PC-9 (cell line): ENCODE data around the gene LONP1. TPM values are rescaled to one million over a fixed set of nuclear protein-coding genes. Genes with fewer than 3 reads are reported as not detected.

Experiments used
- BruUV-seq: library from RNA; stranded (reverse); fragments of 400-500 nt; replicated peaks from 2 replicates; lab custom pipeline; 2021; lab: Mats Ljungman, UMichigan
- CTCF ChIA-PET: fragments of 300-600 bp; sonication (Branson Sonifier 250); formaldehyde crosslinking; loops from one replicate; lab custom pipeline; 2022; ENCODE audit warnings: antibody characterized with exemption; lab: Charles Lee
- POLR2A ChIA-PET: fragments of 300-600 bp; sonication (Branson Sonifier 250); formaldehyde crosslinking; loops from one replicate; lab custom pipeline; 2022; ENCODE audit warnings: antibody characterized with exemption; ENCODE audit not compliant: unreplicated experiment; lab: Charles Lee
- DNase-seq, 2 experiments: peaks; one replicate each; pipeline versions ENCODE4 v3.0.0 to v3.0.0-alpha.2; 2015 to 2022; ENCODE audit warnings: mixed read lengths in 1 of 2
- H2AFZ ChIP-seq: fragments of 200-600 bp; sonication (generic); 2 replicates; pipeline ENCODE4 v1.8.1; 2017; ENCODE audit warnings: antibody characterized with exemption
- H3F3A ChIP-seq: fragments of 200-600 bp; sonication (generic); 2 replicates; pipeline ENCODE4 v1.8.1; 2017; ENCODE audit warnings: antibody characterized with exemption, mild to moderate bottlenecking, low read depth; ENCODE audit not compliant: insufficient read depth
- H3K27ac ChIP-seq: fragments of 200-600 bp; sonication (generic); 2 replicates; pipeline ENCODE4 v1.6.1; 2016; ENCODE audit warnings: mixed run types
- H3K27me3 ChIP-seq: fragments of 200-600 bp; sonication (generic); 2 replicates; pipeline ENCODE4 v1.6.1; 2016; ENCODE audit warnings: low read depth, mixed run types; ENCODE audit not compliant: insufficient read depth
- H3K36me3 ChIP-seq: fragments of 200-600 bp; sonication (generic); 2 replicates; pipeline ENCODE4 v1.6.1; 2016; ENCODE audit warnings: low read depth, mixed run types
- H3K4me1 ChIP-seq: fragments of 200-600 bp; sonication (generic); replicated peaks from 2 replicates; pipeline ENCODE4 v1.6.1; 2016; ENCODE audit warnings: mixed run types; ENCODE audit not compliant: insufficient read depth
- H3K4me2 ChIP-seq: fragments of 200-600 bp; sonication (generic); 2 replicates; pipeline ENCODE4 v1.6.1; 2017; ENCODE audit warnings: mixed run types
- H3K4me3 ChIP-seq: fragments of 200-600 bp; sonication (generic); 2 replicates; pipeline ENCODE4 v1.6.1; 2016; ENCODE audit warnings: mixed run types
- H3K79me2 ChIP-seq: fragments of 200-600 bp; sonication (generic); 2 replicates; pipeline ENCODE4 v1.6.1; 2017; ENCODE audit warnings: low read depth, mixed run types
- H3K9me2 ChIP-seq: fragments of 200-600 bp; sonication (generic); 2 replicates; pipeline ENCODE4 v1.8.1; 2017; ENCODE audit warnings: mild to moderate bottlenecking; ENCODE audit not compliant: insufficient read depth
- H3K9me3 ChIP-seq: fragments of 200-600 bp; sonication (generic); 2 replicates; pipeline ENCODE4 v1.8.1; 2016; ENCODE audit warnings: low read depth; ENCODE audit not compliant: insufficient read depth
- H4K20me1 ChIP-seq: fragments of 200-600 bp; sonication (generic); 2 replicates; pipeline ENCODE4 v1.8.1; 2017; ENCODE audit not compliant: insufficient read depth
- EZH2 ChIP-seq: fragments of 200-600 bp; sonication (generic); IDR thresholded peaks from 2 replicates; pipeline ENCODE4 v1.8.0; 2017; ENCODE audit warnings: antibody characterized with exemption, low read depth
- intact Hi-C: fragments of 100-400 bp; cut with micrococcal nuclease; formaldehyde crosslinking; loops from one replicate; pipeline ENCODE4 v1.10.0; 2022; ENCODE audit not compliant: unreplicated experiment
- total RNA-seq: library from RNA; stranded (reverse); gene quantifications from 2 replicates; pipeline ENCODE4 v1.2.3, GENCODE V29; 2021
- TF ChIP-seq, protein P1 (sequence below): fragments of 200-600 bp; sonication (generic); conservative IDR thresholded peaks from 2 replicates; pipeline ENCODE4 v1.6.1; 2017; ENCODE audit warnings: mixed run types, antibody characterized with exemption, mild to moderate bottlenecking, moderate library complexity

LONP1 gene
- total RNA-seq, 1 experiment from 2014 or later: 78.2 TPM

DNA sequence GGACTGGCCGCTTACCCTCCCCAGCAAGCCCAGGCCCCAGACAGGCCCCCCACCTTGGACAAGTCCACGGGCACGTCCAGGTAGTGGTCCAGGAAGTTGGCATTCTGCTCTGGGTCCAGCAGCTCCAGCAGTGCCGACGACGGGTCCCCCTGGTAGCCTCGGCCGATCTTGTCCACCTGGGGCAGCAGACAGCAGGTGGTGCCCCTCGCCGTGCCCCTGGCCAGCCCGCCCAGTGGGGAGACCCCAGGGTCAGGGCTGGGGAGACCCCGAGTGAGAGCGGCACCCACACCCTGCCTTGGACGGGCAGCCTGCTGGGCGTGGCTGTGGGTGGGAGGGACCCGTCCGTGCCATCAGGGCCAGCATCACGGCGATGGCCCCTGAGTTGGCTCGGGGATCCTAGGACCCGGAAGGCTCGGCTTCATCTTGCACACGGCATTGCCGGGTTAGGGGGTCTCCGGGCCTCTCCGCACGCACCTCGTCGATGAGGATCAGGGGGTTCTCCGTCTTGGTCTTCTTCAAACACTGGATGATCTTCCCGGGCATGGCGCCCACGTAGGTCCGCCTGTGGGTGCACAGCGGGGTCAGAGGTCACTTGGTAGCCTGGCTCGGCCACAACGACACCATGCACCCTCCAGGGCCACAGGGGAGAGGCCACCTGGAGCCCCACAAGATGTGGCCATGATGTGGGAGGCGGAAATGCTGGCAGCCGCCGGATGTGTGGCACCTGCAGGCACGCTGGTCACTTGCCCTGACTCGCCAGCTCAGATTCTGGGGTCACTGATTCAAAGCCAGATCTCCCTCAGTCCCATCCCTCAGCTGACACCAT lies 23.5 kb downstream of the LONP1 start:
- Histone ChIP-seq H3K79me2 (peaks cover 24% of the 10 kb centered on the region), H3K4me3 (no peak overlapping the region), H3K4me1 (no peaks in the 10 kb centered on the region), H2AFZ (no peak overlapping the region), H4K20me1 (peaks cover 42% of the 10 kb centered on the region), H3F3A (peaks cover 29% of the 10 kb centered on the region), H3K9me2 (no peaks in the 10 kb centered on the region), H3K27me3 (no peaks in the 10 kb centered on the region), H3K27ac (no peak overlapping the region), H3K9me3 (no peaks in the 10 kb centered on the region), H3K4me2 (no peak overlapping the region), H3K36me3 (no peaks in the 10 kb centered on the region; the same call in 1 of the 2 replicates)
- BruUV-seq: no TSS peak
- POLR2A ChIA-PET: no interaction called here
- TF ChIP-seq, protein P1, sequence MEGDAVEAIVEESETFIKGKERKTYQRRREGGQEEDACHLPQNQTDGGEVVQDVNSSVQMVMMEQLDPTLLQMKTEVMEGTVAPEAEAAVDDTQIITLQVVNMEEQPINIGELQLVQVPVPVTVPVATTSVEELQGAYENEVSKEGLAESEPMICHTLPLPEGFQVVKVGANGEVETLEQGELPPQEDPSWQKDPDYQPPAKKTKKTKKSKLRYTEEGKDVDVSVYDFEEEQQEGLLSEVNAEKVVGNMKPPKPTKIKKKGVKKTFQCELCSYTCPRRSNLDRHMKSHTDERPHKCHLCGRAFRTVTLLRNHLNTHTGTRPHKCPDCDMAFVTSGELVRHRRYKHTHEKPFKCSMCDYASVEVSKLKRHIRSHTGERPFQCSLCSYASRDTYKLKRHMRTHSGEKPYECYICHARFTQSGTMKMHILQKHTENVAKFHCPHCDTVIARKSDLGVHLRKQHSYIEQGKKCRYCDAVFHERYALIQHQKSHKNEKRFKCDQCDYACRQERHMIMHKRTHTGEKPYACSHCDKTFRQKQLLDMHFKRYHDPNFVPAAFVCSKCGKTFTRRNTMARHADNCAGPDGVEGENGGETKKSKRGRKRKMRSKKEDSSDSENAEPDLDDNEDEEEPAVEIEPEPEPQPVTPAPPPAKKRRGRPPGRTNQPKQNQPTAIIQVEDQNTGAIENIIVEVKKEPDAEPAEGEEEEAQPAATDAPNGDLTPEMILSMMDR: no peak
- no peak for TF ChIP-seq EZH2
- no peak for DNase-seq
- CTCF ChIA-PET: no interaction called here
- intact Hi-C loops: no loop called here

DNA sequence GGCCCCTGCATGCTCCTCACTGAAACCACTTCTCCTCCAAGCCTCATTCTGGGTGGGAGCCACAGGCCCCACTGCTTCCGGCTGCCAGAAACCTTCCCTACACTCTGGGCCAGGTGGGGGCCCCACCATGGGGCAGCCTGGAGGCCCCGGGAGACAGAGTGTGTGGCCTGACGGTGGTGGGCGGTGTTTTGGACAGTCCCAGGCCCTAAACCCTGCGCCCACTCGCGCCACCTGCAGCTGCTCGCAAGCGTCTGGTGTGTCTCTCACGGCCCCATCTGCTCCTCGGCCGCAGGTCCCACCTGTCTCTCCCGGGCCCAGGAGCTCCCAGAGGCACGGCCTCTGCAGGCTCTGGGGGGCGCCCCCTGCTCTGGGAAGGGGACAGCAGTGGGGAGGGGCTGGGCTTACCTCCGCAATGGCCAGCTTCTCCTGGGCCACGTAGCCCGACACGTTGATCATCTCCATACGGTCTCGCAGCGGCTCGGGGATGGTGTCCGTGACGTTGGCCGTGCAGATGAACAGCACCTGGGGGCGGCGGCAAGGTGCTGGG lies 24.2 kb downstream of the LONP1 start:
- TF ChIP-seq, protein P1: no peak
- TF ChIP-seq EZH2: no peak
- BruUV-seq: no TSS peak
- Histone ChIP-seq H3K27me3 (no peaks in the 10 kb centered on the region), H3K4me1 (no peaks in the 10 kb centered on the region), H2AFZ (no peak overlapping the region), H3K4me2 (no peak overlapping the region), H3K9me3 (no peaks in the 10 kb centered on the region), H4K20me1 (peaks cover 42% of the 10 kb centered on the region), H3F3A (peaks cover 29% of the 10 kb centered on the region), H3K27ac (no peak overlapping the region), H3K79me2 (peaks cover 31% of the 10 kb centered on the region), H3K9me2 (no peaks in the 10 kb centered on the region), H3K4me3 (no peak overlapping the region), H3K36me3 (peaks cover 6% of the 10 kb centered on the region; the same call in 1 of the 2 replicates)
- ChIA-PET POLR2A (interaction anchor here (0.6 kb wide), 1 partner anchor 1105 kb away, joined by 3 read pairs; no protein-coding TSS in a partner anchor), CTCF (no interaction called here)
- DNase-seq: no peak
- intact Hi-C loops: no loop called here

DNA sequence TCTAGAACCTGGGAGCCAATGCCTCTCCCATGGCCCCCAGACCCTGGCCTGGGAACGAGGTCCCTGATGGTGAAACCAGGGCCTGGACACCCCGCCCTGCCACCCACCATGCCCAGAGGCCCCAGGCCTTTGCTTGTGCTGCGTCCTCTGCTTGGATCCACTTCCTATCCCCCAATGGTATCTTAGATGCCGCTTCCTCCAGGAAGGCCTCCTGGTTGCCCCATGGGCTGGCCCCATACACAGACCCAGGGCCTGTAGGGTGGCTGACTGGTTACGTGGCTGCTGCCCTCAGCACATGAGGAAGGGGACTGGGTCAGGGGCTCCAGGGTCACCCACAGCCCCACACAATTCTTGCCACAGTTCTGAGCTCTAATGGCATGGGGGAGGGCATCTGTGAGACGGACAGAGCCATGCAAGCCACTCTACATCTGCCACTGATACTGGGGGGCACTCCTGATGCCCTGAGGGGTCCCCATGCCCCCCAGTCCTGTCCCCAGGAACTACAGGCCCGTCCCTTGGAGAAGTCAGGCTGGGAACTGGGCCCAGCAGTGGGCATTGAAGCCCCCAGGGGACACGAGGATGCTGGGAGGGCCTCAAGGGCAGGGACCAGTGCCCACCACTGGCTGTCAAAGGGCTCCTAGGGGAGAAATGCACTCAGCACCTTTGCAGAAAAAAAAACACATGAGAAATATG lies 24.8 kb downstream of the LONP1 start:
- POLR2A ChIA-PET: interaction anchor here (0.6 kb wide), 1 partner anchor 1106 kb away, joined by 3 read pairs; no protein-coding TSS in a partner anchor
- H3K79me2 ChIP-seq: peaks cover 37% of the 10 kb centered on the region
- peaks cover 42% of the 10 kb centered on the region for H4K20me1 ChIP-seq

More for the DNA sequence above, 24.8 kb downstream of the LONP1 start:
- intact Hi-C loops: no loop called here
- no peaks in the 10 kb centered on the region for H3K4me1 ChIP-seq
- no peaks in the 10 kb centered on the region for H3K9me2 ChIP-seq
- BruUV-seq: no TSS peak
- H3K4me2 ChIP-seq: no peak overlapping the region
- H3F3A ChIP-seq: peaks cover 31% of the 10 kb centered on the region
- no peak overlapping the region for H3K27ac ChIP-seq
- CTCF ChIA-PET: no interaction called here
- H3K4me3 ChIP-seq: no peak overlapping the region
- no peak for TF ChIP-seq EZH2
- TF ChIP-seq, protein P1: no peak
- DNase-seq: no peak
- H3K36me3 ChIP-seq: 0 out of 2 replicates have a peak, but pooled peaks cover 9% of the 10 kb centered on the region
- H3K27me3 ChIP-seq: no peaks in the 10 kb centered on the region
- H2AFZ ChIP-seq: no peak overlapping the region
- no peaks in the 10 kb centered on the region for H3K9me3 ChIP-seq
